A673 (cell line): ENCODE results near the gene RRP1B. TPM values are rescaled to one million over a fixed set of nuclear protein-coding genes. Genes with fewer than 3 reads are reported as not detected.
"Not testable (repeated sequence)": the region's sequence is repeated elsewhere in the genome, so short reads cannot be mapped to it uniquely, and the experiment has no call there.

ENCODE experiments used
- BruUV-seq: library from RNA; stranded (reverse); fragments of 400-500 nt; replicated peaks from 2 replicates; lab custom pipeline; 2021; lab: Mats Ljungman, UMichigan
- CTCF ChIA-PET: fragments of 300-600 bp; sonication (Branson Sonifier 250); formaldehyde crosslinking; loops from one replicate; lab custom pipeline; 2022; ENCODE audit warnings: antibody characterized with exemption; lab: Charles Lee
- POLR2A ChIA-PET: fragments of 300-600 bp; sonication (Branson Sonifier 250); formaldehyde crosslinking; loops from one replicate; lab custom pipeline; 2022; ENCODE audit warnings: antibody characterized with exemption; ENCODE audit not compliant: low non-redundant PET; lab: Charles Lee
- DNase-seq: peaks from one replicate; pipeline ENCODE4 v3.0.0-alpha.2; 2015; ENCODE audit warnings: low spot score
- H3K27ac ChIP-seq: fragments of 200-600 bp; sonication (generic); 2 replicates; pipeline ENCODE4 v1.5.1; 2016; ENCODE audit warnings: mixed run types, low read depth, mild to moderate bottlenecking, mixed read lengths, antibody characterized with exemption, low read length; ENCODE audit not compliant: poor library complexity, severe bottlenecking
- H3K27me3 ChIP-seq: fragments of 200-600 bp; sonication (generic); replicated peaks from 2 replicates; pipeline ENCODE4 v1.6.1; 2017; ENCODE audit warnings: mixed run types, low read depth, mild to moderate bottlenecking, mixed read lengths, antibody characterized with exemption, low read length; ENCODE audit not compliant: insufficient read depth, poor library complexity
- H3K36me3 ChIP-seq: fragments of 200-600 bp; sonication (generic); 2 replicates; pipeline ENCODE4 v1.6.1; 2016; ENCODE audit warnings: mixed run types, mild to moderate bottlenecking, mixed read lengths, antibody characterized with exemption, low read length; ENCODE audit not compliant: insufficient read depth, poor library complexity, severe bottlenecking
- H3K4me1 ChIP-seq: fragments of 200-600 bp; sonication (generic); 2 replicates; pipeline ENCODE4 v1.6.1; 2017; ENCODE audit warnings: mixed run types, mild to moderate bottlenecking, mixed read lengths, antibody characterized with exemption, low read length; ENCODE audit not compliant: insufficient read depth, poor library complexity, severe bottlenecking
- H3K4me3 ChIP-seq: fragments of 200-600 bp; sonication (generic); 2 replicates; pipeline ENCODE4 v1.5.1; 2016; ENCODE audit warnings: low read depth, mixed run types, mild to moderate bottlenecking, mixed read lengths, low read length; ENCODE audit not compliant: poor library complexity, severe bottlenecking
- H3K9me3 ChIP-seq: fragments of 200-600 bp; sonication (generic); 2 replicates; pipeline ENCODE4 v1.6.1; 2016; ENCODE audit warnings: mixed run types, low read depth, mild to moderate bottlenecking, mixed read lengths, antibody characterized with exemption, low read length; ENCODE audit not compliant: poor library complexity, severe bottlenecking
- CTCF ChIP-seq: fragments of 300-800, 200-600 bp; sonication (generic); conservative IDR thresholded peaks from 2 replicates; pipeline ENCODE4 v1.5.1; 2017; ENCODE audit warnings: low read depth, mild to moderate bottlenecking, antibody characterized with exemption, low read length, moderate library complexity, mixed read lengths
- EZH2 ChIP-seq: fragments of 200-600 bp; sonication (generic); IDR thresholded peaks from 2 replicates; pipeline ENCODE4 v1.6.1; 2017; ENCODE audit warnings: borderline replicate concordance, low read depth, mild to moderate bottlenecking, mixed read lengths, antibody characterized with exemption, low read length; ENCODE audit not compliant: poor library complexity, severe bottlenecking
- intact Hi-C: fragments of 100-400 bp; cut with micrococcal nuclease; formaldehyde crosslinking; loops from one replicate; pipeline ENCODE4 v1.10.0; 2022; ENCODE audit not compliant: unreplicated experiment
- total RNA-seq: library from RNA; stranded (reverse); gene quantifications from 2 replicates; pipeline ENCODE4 v1.2.3, GENCODE V29; 2021

RRP1B gene
- total RNA-seq, 1 experiment from 2014 or later = 73.5 TPM

GRCh38 chr21:43712268-43712942 lies 53.0 kb downstream of the RRP1B start:
- no TSS peak for BruUV-seq
- Histone ChIP-seq H3K27ac (no peak overlapping the region), H3K4me3 (no peak overlapping the region), H3K4me1 (no peaks in the 10 kb centered on the region), H3K27me3 (no peaks in the 10 kb centered on the region), H3K36me3 (no peaks in the 10 kb centered on the region), H3K9me3 (no peaks in the 10 kb centered on the region)
- ChIA-PET CTCF (no interaction called here), POLR2A (no interaction called here)
- DNase-seq = no peak
- intact Hi-C loops = no loop called here
- TF ChIP-seq EZH2 (no peak), CTCF (no peak)

GRCh38 chr21:43713123-43713522 lies 53.8 kb downstream of the RRP1B start:
- H3K27ac ChIP-seq, CTCF ChIA-PET, H3K27me3 ChIP-seq, H3K9me3 ChIP-seq, H3K4me1 ChIP-seq, BruUV-seq, H3K4me3 ChIP-seq, intact Hi-C loops, H3K36me3 ChIP-seq, DNase-seq: not testable (repeated sequence)
- POLR2A ChIA-PET = interaction anchor here (0.7 to 1.2 kb wide), 2 partner anchors 11 to 210 kb away, joined by 6 to 8 read pairs; no protein-coding TSS in a partner anchor

DNA sequence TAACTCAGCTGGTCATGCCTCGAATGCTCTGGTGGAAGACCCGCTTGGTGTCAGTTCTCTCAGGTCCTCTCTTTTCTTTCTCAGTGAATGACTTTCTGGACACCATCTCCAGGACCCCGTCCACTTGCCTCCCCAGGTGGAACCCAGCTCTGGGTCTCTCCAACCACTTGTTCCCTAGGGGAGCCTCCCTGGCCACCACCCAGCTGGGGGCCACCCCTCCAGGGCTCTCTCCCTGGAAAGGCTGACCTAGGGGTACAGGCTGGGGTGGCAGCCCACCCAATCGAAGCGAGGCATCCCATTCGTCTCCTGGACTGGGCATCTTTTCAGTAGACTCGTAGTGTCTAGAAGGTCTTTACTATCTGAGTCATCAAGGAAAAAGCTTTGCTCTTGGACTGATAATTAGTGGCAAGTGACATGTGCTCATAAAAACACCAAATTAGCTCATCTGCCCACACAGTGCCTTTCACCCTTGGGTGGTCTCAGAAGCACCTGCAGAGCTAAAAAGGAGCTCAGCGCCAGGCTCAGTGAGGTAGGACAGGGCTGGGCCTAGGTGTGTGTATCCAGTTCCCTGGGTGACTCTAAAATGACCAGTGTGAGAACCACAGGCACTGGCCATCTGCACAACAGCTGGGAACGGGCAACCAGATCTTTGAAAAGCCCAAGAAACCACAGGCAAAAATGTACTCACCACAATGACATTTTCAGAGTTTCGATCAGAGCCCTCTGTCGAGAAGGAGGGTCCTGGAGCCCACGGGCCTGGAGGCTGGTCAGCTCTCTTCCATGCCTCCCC lies 57.2 kb downstream of the RRP1B start:
- Histone ChIP-seq H3K36me3 (no peaks in the 10 kb centered on the region), H3K4me3 (no peak overlapping the region), H3K9me3 (no peaks in the 10 kb centered on the region), H3K27ac (no peak overlapping the region), H3K27me3 (no peaks in the 10 kb centered on the region), H3K4me1 (peaks cover 7% of the 10 kb centered on the region)
- intact Hi-C loops = no loop called here
- POLR2A ChIA-PET = no interaction called here
- DNase-seq = no peak
- TF ChIP-seq EZH2 = no peak
- no peak for TF ChIP-seq CTCF
- BruUV-seq = no TSS peak
- CTCF ChIA-PET = no interaction called here
